Measurements from ENCODE around the gene FUT3. TPM values are rescaled to one million over a fixed set of nuclear protein-coding genes. Genes with fewer than 3 reads are reported as not detected.
A peak's percentile ranks its signal among the peaks of the same experiment; 100 is the strongest.

FUT3 gene
- total and polyA plus RNA-seq, 8 donors, result 1.1 to 119 (median 7.8) TPM

- DNase-seq, result no peak
Observed at GRCh38 chr19:5867201-5868136, 16.2 kb upstream of the FUT3 start.

DNA sequence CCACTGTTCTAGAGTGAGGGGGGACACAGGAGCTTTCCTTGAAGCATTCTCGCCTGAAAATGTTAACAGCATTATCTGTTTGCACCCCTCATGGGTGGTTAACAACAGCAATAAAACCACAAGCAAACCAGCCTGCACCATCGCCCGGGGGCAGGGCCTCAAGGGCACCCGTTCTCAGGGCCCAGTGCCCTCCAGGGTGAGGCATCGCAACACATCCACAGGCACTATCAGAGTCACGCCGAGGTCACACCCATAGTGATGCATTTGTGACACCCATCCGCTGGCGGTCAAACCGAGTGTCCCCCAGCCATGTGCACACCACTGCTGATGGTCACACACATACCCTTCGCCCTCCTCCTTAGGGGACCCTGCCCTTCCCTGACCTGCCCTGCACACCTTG is 14.5 kb upstream of the FUT3 start:
- Histone ChIP-seq H3K36me3 (no peaks in the 10 kb centered on the region), H3K27ac (no peak overlapping the region), H3K27me3 (peaks cover 0 to 11% (median 0%) of the 10 kb centered on the region in 3 donors), H3K4me1 (no peaks in the 10 kb centered on the region), H3K9me3 (no peaks in the 10 kb centered on the region), H3K4me3 (no peak overlapping the region)
- 79 to 83% (median 79%) methylated on average over 9 to 11 of the region's 11 CpGs for WGBS, 5 donors
- no peak for TF ChIP-seq CTCF (IDR thresholded peaks at IDR 0.05)
- TF ChIP-seq EP300 (IDR thresholded peaks at IDR 0.05), result no peak
- no peak for TF ChIP-seq POLR2AphosphoS5 (IDR thresholded peaks at IDR 0.05)
- no peak for TF ChIP-seq POLR2A (IDR thresholded peaks at IDR 0.05)
- intact Hi-C loops (cut with DNase I; ENCODE audit: low total_unique reads), result loop anchor here (10.0 kb wide), 1 partner anchor 459 kb away; no protein-coding TSS in a partner anchor
- DNase-seq, result no peak

More at GRCh38 chr19:5867201-5868136, 16.2 kb upstream of the FUT3 start:
- WGBS, 5 donors, result 79 to 89% (median 84%) methylated on average over 16 to 31 of the region's 31 CpGs
- intact Hi-C loops (cut with DNase I; ENCODE audit: low total_unique reads), result loop anchor here (10.0 kb wide), 1 partner anchor 457 kb away; no protein-coding TSS in a partner anchor
- H3K9me3 ChIP-seq, result no peaks in the 10 kb centered on the region
- H3K4me3 ChIP-seq, result no peak overlapping the region
- H3K4me1 ChIP-seq, result no peaks in the 10 kb centered on the region
- no peak overlapping the region for H3K27ac ChIP-seq
- TF ChIP-seq POLR2AphosphoS5 (IDR thresholded peaks at IDR 0.05) (no peak), POLR2A (IDR thresholded peaks at IDR 0.05) (no peak), CTCF (IDR thresholded peaks at IDR 0.05) (no peak), EP300 (IDR thresholded peaks at IDR 0.05) (no peak)
- peaks cover 0 to 11% (median 0%) of the 10 kb centered on the region in 3 donors for H3K27me3 ChIP-seq
- no peaks in the 10 kb centered on the region for H3K36me3 ChIP-seq

DNA sequence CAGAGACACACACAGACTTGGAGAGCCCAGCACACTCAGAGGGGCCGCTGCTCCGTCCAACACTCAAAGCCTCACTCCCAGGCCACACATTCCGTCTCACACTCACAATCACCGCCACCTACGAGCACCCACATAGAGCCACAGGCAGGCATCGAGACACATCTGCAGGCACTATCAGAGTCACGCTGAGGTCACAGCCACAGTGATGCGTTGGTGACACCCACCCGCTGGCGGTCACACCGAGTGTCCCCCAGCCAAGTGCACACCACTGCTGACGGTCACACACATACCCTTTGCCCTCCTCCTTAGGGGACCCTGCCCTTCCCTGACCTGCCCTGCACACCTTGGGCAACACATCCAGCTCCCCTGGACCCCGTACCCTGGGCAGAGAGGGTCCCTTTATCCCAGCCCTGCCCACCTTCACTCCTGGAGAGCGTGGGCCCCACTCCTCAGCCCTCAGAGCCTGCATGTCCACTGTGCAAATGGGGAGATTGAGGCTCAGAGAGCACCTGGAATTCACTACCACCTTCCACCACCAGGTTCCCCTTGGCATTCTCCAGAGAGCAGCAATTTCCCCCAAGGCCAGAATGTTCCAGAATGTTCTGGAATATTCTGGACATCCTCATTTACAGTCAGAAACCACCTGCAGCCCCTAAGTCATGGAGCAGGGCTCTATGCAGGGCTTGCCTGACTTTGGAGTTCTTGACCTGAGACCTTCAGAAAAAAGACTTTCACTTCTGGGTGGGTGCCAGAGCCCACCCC is 13.7 kb upstream of the FUT3 start:
- Histone ChIP-seq H3K4me3 (no peak overlapping the region), H3K27ac (no peak overlapping the region), H3K36me3 (no peaks in the 10 kb centered on the region), H3K4me1 (no peaks in the 10 kb centered on the region), H3K9me3 (no peaks in the 10 kb centered on the region), H3K27me3 (peaks cover 0 to 11% (median 0%) of the 10 kb centered on the region in 3 donors)
- WGBS, 5 donors, result 69 to 87% (median 79%) methylated on average over 14 of the region's 14 CpGs
- intact Hi-C loops (cut with DNase I; ENCODE audit: low total_unique reads), result loop anchor here (10.0 kb wide), 1 partner anchor 460 kb away; no protein-coding TSS in a partner anchor
- TF ChIP-seq CTCF (IDR thresholded peaks at IDR 0.05) (peak in 2 of 7 experiments; percentile 7 to 13), EP300 (IDR thresholded peaks at IDR 0.05) (no peak)
- DNase-seq, result no peak

DNA sequence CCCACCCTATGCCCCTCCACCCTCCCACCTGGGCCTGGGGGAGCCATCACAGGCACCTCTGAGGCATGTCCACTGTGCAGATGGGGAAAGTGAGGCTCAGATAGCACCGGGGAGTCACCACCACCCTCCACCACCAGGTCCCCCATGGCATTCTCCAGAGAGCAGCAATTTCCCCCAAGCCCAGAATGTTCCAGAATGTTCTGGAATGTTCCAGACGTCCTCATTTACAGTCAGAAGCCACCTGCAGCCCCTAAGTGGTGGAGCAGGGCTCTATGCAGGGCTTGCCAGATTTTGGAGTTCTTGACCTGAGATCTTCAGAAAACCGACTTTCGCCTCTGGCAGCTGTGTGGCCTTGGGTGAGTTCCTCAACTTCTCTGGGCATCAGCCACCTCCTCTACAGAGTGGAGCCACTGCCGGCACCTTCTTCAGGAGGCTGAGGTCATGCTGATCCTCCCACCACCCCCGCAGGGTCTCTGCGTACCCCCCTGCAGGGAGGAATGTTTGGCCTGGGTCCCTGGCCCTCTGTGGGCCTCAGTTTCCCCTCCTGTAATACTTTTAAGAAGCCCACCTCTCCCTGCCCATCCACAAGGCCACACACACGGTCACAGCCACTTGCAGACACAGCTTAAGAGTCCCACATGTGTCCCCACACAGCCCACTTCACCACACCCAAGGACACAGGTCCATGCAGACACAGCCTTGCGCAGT is 12.9 kb upstream of the FUT3 start:
- no peak for TF ChIP-seq POLR2A (IDR thresholded peaks at IDR 0.05)
- TF ChIP-seq POLR2AphosphoS5 (IDR thresholded peaks at IDR 0.05), result no peak
- no peak for TF ChIP-seq EP300 (IDR thresholded peaks at IDR 0.05)
- TF ChIP-seq CTCF (IDR thresholded peaks at IDR 0.05), result no peak
- WGBS, 5 donors, result 78 to 89% (median 83%) methylated on average over 8 to 9 of the region's 9 CpGs

More for the DNA sequence above, 12.9 kb upstream of the FUT3 start:
- no peaks in the 10 kb centered on the region for H3K9me3 ChIP-seq
- peaks cover 0 to 11% (median 0%) of the 10 kb centered on the region in 3 donors for H3K27me3 ChIP-seq
- no peak for DNase-seq
- intact Hi-C loops (cut with DNase I; ENCODE audit: low total_unique reads), result loop anchor here (10.0 kb wide), 1 partner anchor 461 kb away; no protein-coding TSS in a partner anchor
- no peak overlapping the region for H3K4me3 ChIP-seq
- H3K4me1 ChIP-seq, result no peaks in the 10 kb centered on the region
- H3K36me3 ChIP-seq, result no peaks in the 10 kb centered on the region
- H3K27ac ChIP-seq, result no peak overlapping the region

All from stomach (tissue), 9 donors.